ENCODE results near the gene CEBPA.

DNA sequence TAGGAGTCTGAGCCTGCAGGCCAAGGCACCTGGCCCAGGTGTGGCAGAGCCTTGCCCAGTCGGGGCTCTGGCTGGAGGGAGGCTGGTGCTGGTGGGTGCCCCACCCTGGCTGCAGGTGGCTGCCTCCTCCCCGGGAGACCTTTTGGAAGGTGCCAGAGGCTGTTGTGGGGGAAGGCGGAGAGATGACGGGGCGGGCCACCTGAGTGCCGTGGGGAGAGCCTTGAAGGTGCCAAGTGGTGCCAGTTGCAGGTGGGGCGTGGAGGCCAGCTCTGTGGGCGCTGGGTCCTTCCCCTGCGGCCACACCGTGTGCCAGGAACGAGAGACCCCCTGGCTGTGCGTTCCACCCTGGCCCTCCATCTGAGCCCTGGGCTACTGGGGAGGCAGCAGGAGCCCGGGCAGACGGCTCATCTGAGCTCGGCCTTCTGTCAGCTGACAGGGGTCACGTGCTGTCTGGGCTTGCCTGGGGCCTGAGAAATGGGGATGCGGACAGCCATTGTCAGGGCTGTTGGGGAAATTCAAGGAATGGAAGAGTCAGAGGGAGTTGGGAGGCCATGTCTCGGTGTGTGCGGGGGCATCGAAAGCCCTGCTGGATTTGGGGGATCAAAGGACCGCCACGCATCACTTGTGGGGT lies 20.9 kb downstream of the CEBPA start:
- TF ChIP-seq, protein P1, sequence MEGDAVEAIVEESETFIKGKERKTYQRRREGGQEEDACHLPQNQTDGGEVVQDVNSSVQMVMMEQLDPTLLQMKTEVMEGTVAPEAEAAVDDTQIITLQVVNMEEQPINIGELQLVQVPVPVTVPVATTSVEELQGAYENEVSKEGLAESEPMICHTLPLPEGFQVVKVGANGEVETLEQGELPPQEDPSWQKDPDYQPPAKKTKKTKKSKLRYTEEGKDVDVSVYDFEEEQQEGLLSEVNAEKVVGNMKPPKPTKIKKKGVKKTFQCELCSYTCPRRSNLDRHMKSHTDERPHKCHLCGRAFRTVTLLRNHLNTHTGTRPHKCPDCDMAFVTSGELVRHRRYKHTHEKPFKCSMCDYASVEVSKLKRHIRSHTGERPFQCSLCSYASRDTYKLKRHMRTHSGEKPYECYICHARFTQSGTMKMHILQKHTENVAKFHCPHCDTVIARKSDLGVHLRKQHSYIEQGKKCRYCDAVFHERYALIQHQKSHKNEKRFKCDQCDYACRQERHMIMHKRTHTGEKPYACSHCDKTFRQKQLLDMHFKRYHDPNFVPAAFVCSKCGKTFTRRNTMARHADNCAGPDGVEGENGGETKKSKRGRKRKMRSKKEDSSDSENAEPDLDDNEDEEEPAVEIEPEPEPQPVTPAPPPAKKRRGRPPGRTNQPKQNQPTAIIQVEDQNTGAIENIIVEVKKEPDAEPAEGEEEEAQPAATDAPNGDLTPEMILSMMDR (IDR thresholded peaks at IDR 0.05) = no peak
- TF ChIP-seq EP300 (IDR thresholded peaks at IDR 0.05) (no peak), POLR2AphosphoS5 (IDR thresholded peaks at IDR 0.05) (no peak), POLR2A (IDR thresholded peaks at IDR 0.05) (no peak)

Data from suprapubic skin (tissue), 4 donors.